Activated B cell treated with CpG ODN at 0.5 μM for 24 hours (primary cell): ENCODE measurements around the gene BRPF1. TPM values are rescaled to one million over a fixed set of nuclear protein-coding genes. Genes with fewer than 3 reads are reported as not detected.
A peak's percentile ranks its signal among the peaks of the same experiment; 100 is the strongest.

ENCODE experiments used
- ATAC-seq: fragments of 200-7000 bp; cut with Tn5 transposase; one replicate; pipeline ENCODE4 v1.10.0; 2021; ENCODE audit warnings: low read depth, mild to moderate bottlenecking, moderate library complexity
- CTCF ChIA-PET: fragments of 350-600 bp; sonication (Branson Sonifier 250); formaldehyde crosslinking; loops from one replicate; lab custom pipeline; 2021; ENCODE audit warnings: antibody characterized with exemption; lab: Charles Lee
- POLR2A ChIA-PET: fragments of 350-600 bp; sonication (Branson Sonifier 250); formaldehyde crosslinking; loops from one replicate; lab custom pipeline; 2021; ENCODE audit warnings: antibody characterized with exemption; lab: Charles Lee
- DNase-seq: peaks from one replicate; pipeline ENCODE4 v3.0.0; 2022
- H3K27ac Mint-ChIP-seq: one replicate; pipeline ENCODE4 v1.8.0; 2020; ENCODE audit warnings: mixed read lengths
- H3K27me3 Mint-ChIP-seq: one replicate; pipeline ENCODE4 v1.8.0; 2021; ENCODE audit warnings: mixed read lengths
- H3K36me3 Mint-ChIP-seq: one replicate; pipeline ENCODE4 v1.8.0; 2021; ENCODE audit warnings: low read depth, mixed read lengths
- H3K4me1 Mint-ChIP-seq: one replicate; pipeline ENCODE4 v1.8.0; 2021; ENCODE audit warnings: mixed read lengths
- H3K4me3 Mint-ChIP-seq: one replicate; pipeline ENCODE4 v1.8.0; 2020; ENCODE audit warnings: mild to moderate bottlenecking, mixed read lengths
- H3K9me3 Mint-ChIP-seq: one replicate; pipeline ENCODE4 v1.8.0; 2020; ENCODE audit warnings: mixed read lengths
- CTCF ChIP-seq: fragments of 200-600 bp; IDR thresholded peaks from one replicate; pipeline ENCODE4 v1.8.0; 2022; ENCODE audit warnings: antibody characterized with exemption, mild to moderate bottlenecking
- intact Hi-C: fragments of 100-400 bp; cut with micrococcal nuclease; formaldehyde crosslinking; loops from one replicate; pipeline ENCODE4 v1.15.1; 2024
- total RNA-seq: library from RNA; stranded (reverse); gene quantifications from 2 replicates; pipeline ENCODE4 v1.2.3, GENCODE V29; 2022

The BRPF1 gene
- total RNA-seq, 1 donor from 2014 or later = 35.2 TPM

DNA sequence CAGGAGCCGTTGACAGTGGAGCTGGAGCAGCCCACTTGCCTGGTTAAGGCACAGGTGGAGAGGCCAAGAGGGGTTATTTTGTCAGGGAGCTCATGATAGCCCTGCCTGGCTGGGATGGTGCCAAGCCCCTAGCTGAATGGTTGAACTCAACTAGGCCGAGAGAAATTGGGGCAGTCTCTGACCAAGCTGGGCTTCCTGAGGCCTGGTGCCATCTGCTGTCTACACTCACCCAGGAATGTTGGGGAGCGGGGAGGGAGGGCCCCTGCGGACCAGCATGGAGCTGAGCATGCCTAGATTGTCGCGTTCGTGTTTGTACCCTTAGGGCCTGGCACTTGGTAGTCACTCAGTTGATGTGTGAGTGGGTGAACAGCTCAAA is 1.2 kb downstream of the BRPF1 start:
- H3K4me1 Mint-ChIP-seq = peaks cover 39% of the 10 kb centered on the region
- H3K36me3 Mint-ChIP-seq = peaks cover 40% of the 10 kb centered on the region
- intact Hi-C loops = loop anchor here (5.0 kb wide), 2 partner anchors 75 to 1985 kb away; no protein-coding TSS in a partner anchor
- peak overlapping the region; percentile 83 for H3K27ac Mint-ChIP-seq
- H3K27me3 Mint-ChIP-seq = no peaks in the 10 kb centered on the region
- ATAC-seq (no peak), DNase-seq (no peak)
- ChIA-PET CTCF (interaction anchor here (1.0 to 1.3 kb wide), 2 partner anchors 17 to 50 kb away, joined by 3 to 4 read pairs; partner anchors contain the start of gene OGG1), POLR2A (interaction anchor here (0.6 to 4.5 kb wide), 12 partner anchors 10 to 588 kb away, joined by 3 to 55 read pairs (median 6); partner anchors contain the start of genes ARPC4, CRELD1, EMC3 and MTMR14)
- no peak for TF ChIP-seq CTCF
- peak overlapping the region; percentile 95 for H3K4me3 Mint-ChIP-seq
- H3K9me3 Mint-ChIP-seq = no peaks in the 10 kb centered on the region

GRCh38 chr3:9736831-9737230 is 5.3 kb downstream of the BRPF1 start:
- CTCF ChIA-PET = no interaction called here
- H3K27me3 Mint-ChIP-seq = no peaks in the 10 kb centered on the region
- POLR2A ChIA-PET = interaction anchor here (1.2 kb wide), 1 partner anchor 43 kb away, joined by 3 read pairs; no protein-coding TSS in a partner anchor
- H3K4me1 Mint-ChIP-seq = peaks cover 31% of the 10 kb centered on the region
- H3K4me3 Mint-ChIP-seq = no peak overlapping the region
- DNase-seq (no peak), ATAC-seq (no peak)
- H3K27ac Mint-ChIP-seq = no peak overlapping the region
- no peak for TF ChIP-seq CTCF
- intact Hi-C loops = no loop called here
- no peaks in the 10 kb centered on the region for H3K9me3 Mint-ChIP-seq
- peaks cover 76% of the 10 kb centered on the region for H3K36me3 Mint-ChIP-seq

DNA sequence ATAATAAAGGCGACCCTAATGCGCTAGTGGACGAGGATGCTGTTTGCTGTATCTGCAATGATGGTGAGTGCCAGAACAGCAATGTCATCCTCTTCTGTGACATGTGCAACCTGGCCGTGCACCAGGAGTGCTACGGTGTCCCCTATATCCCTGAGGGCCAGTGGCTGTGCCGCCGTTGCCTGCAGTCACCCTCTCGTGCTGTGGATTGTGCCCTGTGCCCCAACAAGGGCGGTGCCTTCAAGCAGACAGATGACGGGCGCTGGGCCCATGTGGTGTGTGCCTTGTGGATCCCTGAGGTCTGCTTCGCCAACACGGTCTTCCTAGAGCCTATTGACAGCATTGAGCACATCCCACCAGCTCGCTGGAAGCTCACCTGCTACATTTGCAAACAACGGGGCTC is 7.6 kb downstream of the BRPF1 start:
- intact Hi-C loops = no loop called here
- CTCF ChIA-PET = interaction anchor here (1.3 kb wide), 1 partner anchor 12 kb away, joined by 4 read pairs; no protein-coding TSS in a partner anchor
- no peak for ATAC-seq
- no peak for DNase-seq
- H3K36me3 Mint-ChIP-seq = peaks cover 90% of the 10 kb centered on the region
- peaks cover 12% of the 10 kb centered on the region for H3K4me1 Mint-ChIP-seq
- H3K27me3 Mint-ChIP-seq = no peaks in the 10 kb centered on the region
- H3K4me3 Mint-ChIP-seq = no peak overlapping the region
- TF ChIP-seq CTCF = no peak
- no peaks in the 10 kb centered on the region for H3K9me3 Mint-ChIP-seq
- POLR2A ChIA-PET = no interaction called here
- no peak overlapping the region for H3K27ac Mint-ChIP-seq

GRCh38 chr3:9742560-9742959 is 11.0 kb downstream of the BRPF1 start:
- Mint-ChIP-seq H3K9me3 (no peaks in the 10 kb centered on the region), H3K36me3 (peaks cover 96% of the 10 kb centered on the region), H3K4me1 (no peaks in the 10 kb centered on the region), H3K4me3 (no peak overlapping the region), H3K27me3 (no peaks in the 10 kb centered on the region), H3K27ac (no peak overlapping the region)
- CTCF ChIA-PET = no interaction called here
- POLR2A ChIA-PET = interaction anchor here (0.6 to 1.1 kb wide), 3 partner anchors 11 to 346 kb away, joined by 4 to 12 read pairs (median 7); partner anchors contain the start of gene BRPF1
- DNase-seq (no peak), ATAC-seq (no peak)
- intact Hi-C loops = no loop called here
- no peak for TF ChIP-seq CTCF

DNA sequence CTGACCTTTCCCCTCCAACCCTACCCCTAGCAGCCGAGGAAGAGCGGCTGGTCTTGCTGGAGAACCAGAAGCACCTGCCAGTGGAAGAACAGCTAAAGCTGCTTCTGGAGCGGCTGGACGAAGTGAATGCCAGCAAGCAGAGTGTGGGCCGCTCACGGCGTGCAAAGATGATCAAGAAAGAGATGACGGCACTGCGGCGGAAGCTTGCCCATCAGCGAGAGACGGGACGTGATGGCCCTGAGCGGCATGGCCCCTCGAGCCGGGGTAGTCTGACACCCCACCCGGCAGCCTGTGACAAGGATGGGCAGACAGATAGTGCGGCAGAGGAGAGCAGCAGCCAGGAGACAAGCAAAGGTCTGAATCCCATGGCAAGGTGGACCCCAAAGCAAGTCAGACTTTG is 12.0 kb downstream of the BRPF1 start:
- H3K4me3 Mint-ChIP-seq = no peak overlapping the region
- H3K9me3 Mint-ChIP-seq = no peaks in the 10 kb centered on the region
- no peak overlapping the region for H3K27ac Mint-ChIP-seq
- CTCF ChIA-PET = no interaction called here
- POLR2A ChIA-PET = interaction anchor here (0.8 kb wide), 1 partner anchor 347 kb away, joined by 4 read pairs; no protein-coding TSS in a partner anchor
- H3K27me3 Mint-ChIP-seq = no peaks in the 10 kb centered on the region
- no peak for ATAC-seq
- no peaks in the 10 kb centered on the region for H3K4me1 Mint-ChIP-seq
- TF ChIP-seq CTCF = no peak
- intact Hi-C loops = no loop called here
- DNase-seq = no peak
- peaks cover 92% of the 10 kb centered on the region for H3K36me3 Mint-ChIP-seq
